Activated T-cell treated with anti-CD3 and anti-CD28 coated beads, Interleukin-2, amount 50 U/mL, for 1 hour (primary cell): ENCODE data around the gene TMIGD1.
A peak's percentile ranks its signal among the peaks of the same experiment; 100 is the strongest.

Experiments
- DNase-seq: peaks from one replicate; pipeline ENCODE4 v3.0.0-alpha.2; 2020

Gene TMIGD1, protein sequence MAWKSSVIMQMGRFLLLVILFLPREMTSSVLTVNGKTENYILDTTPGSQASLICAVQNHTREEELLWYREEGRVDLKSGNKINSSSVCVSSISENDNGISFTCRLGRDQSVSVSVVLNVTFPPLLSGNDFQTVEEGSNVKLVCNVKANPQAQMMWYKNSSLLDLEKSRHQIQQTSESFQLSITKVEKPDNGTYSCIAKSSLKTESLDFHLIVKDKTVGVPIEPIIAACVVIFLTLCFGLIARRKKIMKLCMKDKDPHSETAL

DNA sequence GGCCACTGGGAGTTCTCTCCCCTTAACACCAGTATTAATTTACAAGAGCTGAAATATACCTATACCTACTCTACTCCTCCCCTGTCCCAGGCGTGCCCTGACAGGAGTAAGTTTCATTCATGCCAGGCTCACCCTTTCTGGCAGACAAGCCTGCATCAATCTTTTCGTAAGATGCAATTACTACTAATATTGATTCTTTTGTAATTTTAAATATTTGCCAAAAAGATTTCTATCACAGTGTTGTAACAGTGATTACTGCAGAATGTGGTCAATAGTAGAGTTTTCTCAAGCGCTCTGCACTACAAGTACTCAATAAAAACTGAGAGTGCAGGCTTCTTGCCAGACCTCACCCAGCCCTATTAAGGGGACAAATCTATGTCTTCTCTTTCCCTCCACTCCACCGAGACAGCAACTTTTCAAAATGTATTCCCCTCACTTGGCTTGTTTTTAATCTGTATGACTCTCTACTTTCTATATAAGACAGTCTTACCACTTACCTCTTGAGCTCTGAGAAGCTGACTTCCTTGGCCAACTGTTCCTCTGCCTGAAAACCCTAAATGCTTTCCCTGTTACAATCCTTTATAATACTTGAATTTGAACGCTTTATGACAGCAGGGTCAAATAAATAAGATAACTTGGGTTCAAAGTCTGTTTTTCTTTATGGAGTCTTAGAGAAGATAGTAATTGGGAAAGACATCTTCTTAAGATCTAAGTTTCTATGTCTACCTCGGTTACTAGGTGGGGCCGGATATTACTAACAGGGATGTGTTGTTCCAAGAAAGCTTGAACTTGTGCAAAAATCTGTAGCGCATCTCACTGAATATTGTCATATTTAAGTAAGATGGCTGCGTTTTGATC is at the start of gene TMIGD1:
Gene TMIGD1 (minus strand): TSS at position 555 of the 858 bp plus-strand sequence. CDS start 1,924 bp downstream, outside the sequence.
- DNase-seq: no peak

GRCh38 chr17:30382345-30382744 is 48.5 kb upstream of the TMIGD1 start:
- no peak for DNase-seq

GRCh38 chr17:30381340-30381659 is 47.4 kb upstream of the TMIGD1 start:
- DNase-seq: no peak

DNA sequence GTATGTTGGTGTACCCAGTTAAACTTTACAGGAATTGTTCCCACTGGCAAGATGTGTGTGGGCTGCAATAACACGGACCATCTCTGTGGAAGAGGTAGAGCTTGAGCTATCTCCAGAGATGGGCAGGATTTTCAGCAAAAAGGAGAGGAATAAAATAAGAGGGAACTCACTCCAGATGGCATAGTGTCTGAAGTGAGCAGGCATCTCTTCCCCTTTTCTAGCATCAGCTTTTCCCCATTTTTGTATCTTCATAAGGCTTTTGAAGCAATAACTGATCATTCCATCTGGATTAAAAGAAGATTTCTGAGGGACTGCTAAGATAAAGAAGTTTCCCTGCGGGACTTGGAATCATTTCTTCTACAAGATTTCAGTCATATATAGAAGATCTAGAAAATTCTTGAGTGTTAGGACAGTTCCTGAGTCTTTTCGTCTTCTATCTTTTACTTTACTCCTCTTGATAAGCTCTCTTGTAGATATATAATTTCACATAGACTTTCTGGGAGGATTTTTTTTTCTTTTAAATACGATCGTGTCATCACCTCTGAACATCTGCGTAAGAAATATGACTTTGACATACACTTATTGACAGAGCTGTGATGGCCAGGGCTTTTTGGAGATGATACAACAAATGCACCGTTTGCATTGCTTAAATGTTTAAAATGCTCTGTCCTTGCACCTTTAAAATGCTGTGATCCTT is 46.9 kb upstream of the TMIGD1 start:
- no peak for DNase-seq

GRCh38 chr17:30379903-30380381 is 46.1 kb upstream of the TMIGD1 start:
- DNase-seq: no peak

GRCh38 chr17:30379303-30379902 is 45.5 kb upstream of the TMIGD1 start:
- DNase-seq: peak; percentile 50

- peak; percentile 99 for DNase-seq
Measured at GRCh38 chr17:30378825-30379302, 45.0 kb upstream of the TMIGD1 start, which contains the start of gene CPD. Gene CPD, plus strand, starts transcription at chr17:30378927. Its CDS starts 54 bp downstream, at chr17:30378981.

GRCh38 chr17:30378241-30378824 is 44.5 kb upstream of the TMIGD1 start:
- peak; percentile 72 for DNase-seq

DNA sequence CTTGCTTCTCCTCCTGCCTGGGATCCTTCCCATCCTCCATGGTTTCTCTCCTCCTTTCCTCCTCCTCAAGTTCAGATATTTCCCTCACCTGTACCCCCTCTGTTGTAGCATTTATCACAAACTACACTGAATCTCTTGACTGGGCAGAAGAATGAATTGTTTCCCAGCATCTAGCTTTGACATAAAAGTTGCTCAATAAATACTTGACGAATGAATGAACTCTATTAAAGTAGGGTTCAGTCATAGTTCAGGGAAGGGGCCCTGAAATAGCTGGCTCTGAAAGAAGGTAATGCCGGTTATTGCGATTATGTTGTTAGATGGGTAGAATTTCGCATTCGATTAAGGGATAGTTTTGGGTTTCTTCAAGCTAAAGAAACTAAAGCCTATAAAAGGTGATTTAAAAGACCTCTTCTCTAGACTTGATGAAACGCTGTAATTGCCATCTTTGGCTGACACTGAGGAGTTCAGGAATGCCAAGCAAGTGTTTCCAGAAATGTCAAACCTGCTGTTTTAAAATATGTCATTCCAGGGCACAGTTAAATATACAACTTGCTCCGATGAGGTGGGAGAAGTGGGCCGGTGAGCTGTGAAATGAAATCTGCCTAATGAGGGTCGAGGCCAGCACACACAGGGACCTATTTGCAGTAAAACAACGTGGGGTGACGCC is 43.9 kb upstream of the TMIGD1 start:
- DNase-seq: no peak

- DNase-seq: no peak
Measured at GRCh38 chr17:30376621-30377452, 43.0 kb upstream of the TMIGD1 start.

DNA sequence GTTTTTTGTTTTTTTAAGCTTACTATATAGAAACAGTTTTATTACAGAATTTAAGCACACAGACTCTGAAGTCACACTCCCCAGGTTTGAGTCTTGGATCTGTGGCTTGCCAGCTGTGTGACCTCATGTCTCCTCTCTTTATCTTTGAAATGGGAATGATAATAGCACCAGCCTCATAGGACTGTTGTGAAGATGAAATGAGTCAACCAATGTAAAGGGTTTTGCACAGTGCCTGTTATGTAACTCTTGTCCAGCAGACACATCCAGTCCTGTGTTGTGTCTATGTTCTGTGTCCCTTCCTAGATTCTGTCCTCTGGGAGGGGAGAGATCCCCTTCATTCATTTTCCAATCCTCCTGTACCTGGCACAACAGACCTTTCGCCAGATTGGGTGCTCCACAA is 41.8 kb upstream of the TMIGD1 start:
- DNase-seq: no peak

DNA sequence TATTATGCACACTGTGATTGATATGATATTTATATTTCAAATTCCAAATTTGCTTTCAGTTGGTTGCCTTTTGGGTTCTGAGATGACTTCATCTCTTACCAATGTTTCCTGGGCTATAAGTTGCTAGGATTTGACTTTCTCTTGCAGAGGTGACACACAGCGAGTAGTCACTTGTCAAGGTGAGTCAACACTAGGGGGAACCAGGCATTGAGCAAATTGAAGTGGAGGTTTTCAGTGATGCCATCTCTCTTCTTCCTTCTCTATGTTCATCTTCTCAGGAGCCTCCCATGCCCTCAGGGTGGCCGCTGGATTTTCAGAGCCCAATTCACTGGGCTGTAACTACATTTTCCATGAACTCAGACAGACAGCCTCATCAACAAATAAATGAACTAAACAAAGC is 38.9 kb upstream of the TMIGD1 start:
- DNase-seq: no peak

GRCh38 chr17:30369995-30370394 is 36.1 kb upstream of the TMIGD1 start:
- no peak for DNase-seq

DNA sequence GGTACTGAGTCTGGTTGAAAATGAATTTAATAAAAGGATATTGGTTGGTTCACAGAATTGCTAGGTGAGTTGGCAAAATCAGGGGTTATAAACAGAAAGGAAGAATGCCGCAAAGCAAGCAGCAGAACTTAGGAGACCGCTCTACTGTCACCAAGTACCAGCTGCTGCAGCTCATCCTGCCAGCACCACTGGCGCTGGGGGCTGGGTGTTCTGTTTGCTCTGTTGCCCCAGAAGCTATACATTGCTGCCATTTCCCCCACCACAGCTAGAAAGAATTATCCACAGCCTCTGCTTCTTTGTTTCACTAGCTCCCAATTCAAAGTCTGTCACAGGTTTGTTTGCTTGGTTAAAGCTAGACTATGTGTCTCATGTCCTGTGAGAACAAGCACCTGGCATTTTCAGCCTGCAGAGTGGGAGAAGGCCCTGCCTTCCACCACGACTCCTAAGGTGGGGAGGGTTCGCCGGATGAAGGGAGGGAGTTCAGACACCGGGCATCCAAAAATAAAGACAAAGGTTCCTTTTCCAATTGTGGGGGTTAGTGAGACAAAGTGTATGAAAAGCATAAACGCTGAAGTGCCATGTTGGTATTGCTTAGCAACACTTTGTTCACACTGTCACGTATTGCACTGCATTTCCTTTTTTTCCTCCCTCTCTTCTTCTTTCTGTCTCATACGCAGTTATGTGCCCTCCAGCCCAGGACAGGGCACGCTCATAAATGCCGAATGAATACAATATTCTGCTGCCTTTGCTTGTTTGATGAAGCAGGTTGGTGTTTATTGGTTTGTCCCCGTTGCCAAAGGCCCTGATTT is 35.3 kb upstream of the TMIGD1 start:
- DNase-seq: no peak

- DNase-seq: no peak
Measured at GRCh38 chr17:30366536-30366935, 32.7 kb upstream of the TMIGD1 start.

- peak; percentile 67 for DNase-seq
Measured at GRCh38 chr17:30363715-30364202, 29.9 kb upstream of the TMIGD1 start.

DNA sequence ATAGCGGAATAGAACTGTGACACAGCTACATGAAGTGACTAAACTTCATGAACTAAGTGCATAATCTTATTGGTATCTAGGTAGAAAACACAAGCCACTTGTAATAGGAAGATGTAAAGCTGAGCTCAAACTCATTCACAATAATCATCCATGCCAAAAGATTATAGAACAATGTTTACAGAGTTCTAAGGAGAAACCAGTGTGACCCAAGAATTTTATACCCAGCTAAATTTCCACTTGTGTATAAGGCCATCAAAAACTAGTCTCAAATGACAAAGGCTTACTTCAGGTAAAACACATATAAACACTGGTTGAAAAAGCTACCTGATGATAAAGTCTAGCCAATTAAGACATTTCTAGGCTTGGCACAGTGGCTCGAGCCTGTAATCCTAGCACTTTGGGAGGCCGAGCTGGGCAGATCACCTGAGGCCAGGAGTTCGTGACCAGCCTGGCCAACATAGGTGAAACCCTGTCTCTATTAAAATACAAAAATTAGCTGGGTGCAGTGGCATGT is 28.0 kb upstream of the TMIGD1 start:
- DNase-seq: no peak

- no peak for DNase-seq
Measured at GRCh38 chr17:30360086-30360808, 26.4 kb upstream of the TMIGD1 start.
